Limb (tissue), 2 donors: Measurements from ENCODE around the gene ADAMTSL1.

Experiments
- DNase-seq, 2 donors: peaks; one replicate each; pipeline ENCODE4 v3.0.0-alpha.2; 2016; ENCODE audit errors: extremely low spot score in 2 of 2

ADAMTSL1 gene

DNA sequence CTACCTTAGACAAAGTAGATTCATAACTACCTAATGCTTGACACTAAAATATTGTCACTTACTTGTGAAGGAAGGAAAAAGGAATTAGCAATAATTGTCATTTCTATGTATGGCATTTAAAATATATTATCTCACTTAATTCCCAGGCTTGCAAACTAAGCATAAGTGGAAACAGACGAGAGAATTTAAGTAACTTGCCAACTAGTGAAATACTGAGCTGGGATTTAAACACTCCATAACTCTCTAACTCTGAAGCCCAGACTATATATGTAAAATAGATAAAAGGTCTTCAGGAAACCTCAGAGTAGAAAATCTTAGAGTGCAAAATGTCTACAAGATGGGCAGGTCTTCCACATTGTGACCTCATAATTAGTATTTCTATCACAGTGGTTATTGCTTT is 301.3 kb downstream of the ADAMTSL1 start:
- DNase-seq: peak in 1 of 2 donors; percentile 26

DNA sequence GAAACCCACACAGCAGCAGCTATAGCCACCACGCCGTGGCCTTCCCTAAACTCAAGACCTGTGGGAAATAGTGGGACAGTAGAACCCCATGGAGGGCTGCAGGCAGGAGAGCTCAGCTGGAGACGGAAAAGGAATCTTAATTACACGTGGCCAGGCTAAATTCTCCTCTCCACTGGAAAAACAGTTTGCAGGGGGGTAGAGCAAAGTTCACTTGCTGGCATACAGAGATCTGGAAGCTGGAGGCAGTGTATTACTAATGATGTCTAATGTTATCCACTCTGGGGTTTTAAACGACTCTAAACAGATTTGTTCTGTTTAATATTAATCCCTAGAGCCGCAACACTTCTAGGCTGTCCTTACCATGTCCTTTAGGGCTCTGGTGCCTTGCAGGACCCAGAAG is 302.0 kb downstream of the ADAMTSL1 start:
- DNase-seq: no peak

DNA sequence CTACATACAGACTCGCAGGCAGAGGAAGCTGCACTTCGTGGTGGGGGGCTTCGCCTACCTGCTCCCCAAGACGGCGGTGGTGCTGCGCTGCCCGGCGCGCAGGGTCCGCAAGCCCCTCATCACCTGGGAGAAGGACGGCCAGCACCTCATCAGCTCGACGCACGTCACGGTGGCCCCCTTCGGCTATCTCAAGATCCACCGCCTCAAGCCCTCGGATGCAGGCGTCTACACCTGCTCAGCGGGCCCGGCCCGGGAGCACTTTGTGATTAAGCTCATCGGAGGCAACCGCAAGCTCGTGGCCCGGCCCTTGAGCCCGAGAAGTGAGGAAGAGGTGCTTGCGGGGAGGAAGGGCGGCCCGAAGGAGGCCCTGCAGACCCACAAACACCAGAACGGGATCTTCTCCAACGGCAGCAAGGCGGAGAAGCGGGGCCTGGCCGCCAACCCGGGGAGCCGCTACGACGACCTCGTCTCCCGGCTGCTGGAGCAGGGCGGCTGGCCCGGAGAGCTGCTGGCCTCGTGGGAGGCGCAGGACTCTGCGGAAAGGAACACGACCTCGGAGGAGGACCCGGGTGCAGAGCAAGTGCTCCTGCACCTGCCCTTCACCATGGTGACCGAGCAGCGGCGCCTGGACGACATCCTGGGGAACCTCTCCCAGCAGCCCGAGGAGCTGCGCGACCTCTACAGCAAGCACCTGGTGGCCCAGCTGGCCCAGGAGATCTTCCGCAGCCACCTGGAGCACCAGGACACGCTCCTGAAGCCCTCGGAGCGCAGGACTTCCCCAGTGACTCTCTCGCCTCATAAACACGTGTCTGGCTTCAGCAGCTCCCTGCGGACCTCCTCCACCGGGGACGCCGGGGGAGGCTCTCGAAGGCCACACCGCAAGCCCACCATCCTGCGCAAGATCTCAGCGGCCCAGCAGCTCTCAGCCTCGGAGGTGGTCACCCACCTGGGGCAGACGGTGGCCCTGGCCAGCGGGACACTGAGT is 303.2 kb downstream of the ADAMTSL1 start:
- DNase-seq: no peak

DNA sequence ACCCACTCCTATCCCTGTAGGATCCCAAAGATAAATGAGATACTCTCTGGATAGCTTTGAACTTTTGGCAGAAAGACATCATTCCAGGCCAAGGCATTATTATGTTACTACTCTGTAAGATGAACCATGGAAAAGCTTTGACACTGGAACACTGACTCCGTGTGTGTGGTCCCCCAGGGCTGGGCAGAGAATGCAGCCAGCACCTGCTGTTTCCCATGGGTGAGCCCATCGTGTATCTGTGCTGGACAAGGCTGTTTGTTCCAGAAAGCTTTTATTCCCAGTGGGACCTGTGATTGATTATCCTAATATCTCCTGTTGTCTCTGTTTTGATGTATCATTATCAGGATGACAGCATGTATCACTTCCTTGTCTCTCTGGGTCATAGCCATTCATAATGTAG is 304.2 kb downstream of the ADAMTSL1 start:
- DNase-seq: no peak

DNA sequence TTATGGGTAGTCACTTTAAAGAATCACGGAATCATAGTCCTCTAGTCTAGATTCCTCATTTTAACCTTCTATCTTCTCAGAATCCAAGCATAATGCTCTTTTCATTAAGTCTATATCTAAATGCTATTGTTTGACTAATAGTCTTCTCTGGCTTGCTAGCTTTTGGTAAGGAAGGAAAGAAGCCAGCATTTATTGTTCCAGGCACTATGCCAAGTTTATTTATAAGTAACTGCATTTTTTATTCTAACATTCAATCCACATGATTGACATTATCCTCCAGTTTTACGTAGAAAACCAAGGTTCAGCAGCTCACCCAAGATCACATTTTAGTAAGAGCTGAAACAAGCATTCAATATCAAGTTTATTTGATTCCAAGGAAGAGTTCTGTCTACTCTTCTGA is 304.9 kb downstream of the ADAMTSL1 start:
- DNase-seq: no peak

DNA sequence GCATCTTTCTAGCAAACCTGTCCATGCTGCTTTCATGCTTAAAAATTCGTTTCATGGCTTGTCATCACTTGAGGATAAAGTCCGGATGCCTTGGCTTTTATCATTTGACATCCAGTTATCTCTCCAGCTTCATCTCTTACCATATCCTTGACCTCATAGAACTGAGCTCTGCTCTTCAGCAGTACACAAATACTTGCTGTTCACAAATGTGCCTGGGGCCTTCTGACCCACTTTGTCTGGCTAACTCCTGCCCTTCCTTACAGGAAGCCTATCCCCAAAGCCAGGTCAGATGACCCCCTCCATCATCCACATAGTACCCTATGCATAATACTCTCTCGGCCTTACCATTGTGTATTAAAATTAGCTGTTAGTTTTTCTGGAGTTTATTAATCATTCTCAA is 310.0 kb downstream of the ADAMTSL1 start:
- no peak for DNase-seq

DNA sequence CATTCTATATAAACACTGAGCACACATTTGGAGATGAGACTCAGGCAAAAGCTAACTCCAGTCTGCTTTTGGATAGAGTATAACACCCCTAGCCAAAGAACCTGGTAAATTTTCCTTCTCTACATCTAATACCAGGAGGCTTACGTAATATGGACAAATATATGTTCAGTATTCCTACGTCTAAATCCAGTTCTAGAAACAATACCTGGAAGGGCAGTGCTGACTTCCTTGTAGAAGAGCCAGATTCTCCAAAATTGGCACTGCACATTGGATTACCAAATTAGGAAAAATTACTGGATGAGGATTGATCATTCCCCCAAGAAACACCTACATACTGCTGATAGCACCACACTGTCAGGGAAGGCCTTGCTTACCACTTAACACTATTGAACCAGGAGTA is 311.7 kb downstream of the ADAMTSL1 start:
- DNase-seq: no peak

DNA sequence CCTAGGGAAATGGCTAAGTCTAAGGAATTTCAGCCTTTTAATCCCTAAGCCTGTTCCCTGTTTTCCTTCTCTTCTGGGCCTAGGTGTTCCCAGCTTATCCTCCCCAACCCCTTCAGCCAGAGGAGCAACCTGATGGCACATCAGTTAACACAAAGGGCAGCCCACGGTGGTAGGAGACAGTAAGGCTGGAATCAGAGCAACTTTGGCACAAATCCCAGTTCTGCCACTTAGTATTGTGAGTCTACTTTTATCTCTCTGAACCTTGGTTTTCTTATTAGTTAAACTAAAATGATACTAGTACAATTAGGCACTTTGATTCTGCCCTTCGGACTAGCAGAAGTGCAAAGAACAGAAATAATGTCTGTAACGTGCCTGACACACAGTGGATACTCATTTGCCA is 312.2 kb downstream of the ADAMTSL1 start:
- no peak for DNase-seq

DNA sequence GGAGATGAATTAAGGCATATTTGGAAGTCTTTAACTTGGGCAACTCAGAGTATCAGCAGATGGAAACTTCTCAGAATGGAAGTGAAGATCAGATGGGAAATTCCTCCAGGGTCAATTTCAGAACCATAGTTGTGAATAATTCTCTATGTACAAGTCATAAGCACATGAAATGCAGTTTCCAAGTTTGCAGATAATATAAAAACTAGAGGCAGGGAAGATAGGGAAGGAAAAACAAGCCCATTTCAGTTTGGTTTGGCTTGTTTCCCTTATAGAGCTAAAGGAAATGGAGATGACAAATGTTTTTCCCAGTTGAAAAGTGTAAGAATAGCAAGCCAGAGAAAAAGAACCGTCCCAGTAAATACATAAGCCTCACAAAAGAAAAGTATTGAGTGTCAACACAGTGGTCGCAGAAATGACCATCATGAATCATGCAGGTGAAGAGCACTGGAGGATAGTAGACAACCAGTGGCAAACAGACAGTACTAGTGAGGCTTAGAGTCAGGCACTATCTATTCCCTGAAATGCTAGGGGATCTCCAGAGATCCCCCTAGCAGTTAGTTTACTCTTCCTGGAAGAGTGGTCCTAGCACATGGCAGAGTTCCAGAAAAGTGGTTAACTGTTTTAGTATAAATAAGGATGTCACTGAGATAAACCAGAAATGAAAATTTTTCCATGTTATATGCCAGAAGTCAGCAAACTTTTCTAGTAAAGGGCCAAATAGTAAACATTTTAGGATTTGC is 313.1 kb downstream of the ADAMTSL1 start:
- peak in 1 of 2 donors; percentile 70 for DNase-seq

DNA sequence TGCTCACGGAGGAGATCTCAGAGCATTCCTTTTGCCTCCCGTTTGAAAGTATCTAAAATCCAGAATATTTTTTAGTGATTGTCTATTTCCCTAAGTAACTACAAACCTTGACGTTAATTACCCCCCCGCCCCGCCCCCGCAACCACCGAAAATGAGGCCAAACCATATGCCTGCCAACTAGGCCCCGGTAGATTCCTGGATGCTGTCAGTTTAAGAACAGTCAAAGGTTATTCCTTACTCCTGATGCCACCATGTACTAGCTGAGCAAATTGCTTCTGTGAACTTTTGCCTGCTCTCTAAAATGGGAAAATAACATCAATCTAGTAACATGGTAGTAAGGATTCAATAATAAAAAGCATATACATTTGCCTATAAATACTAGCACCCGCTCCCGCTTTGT is 314.3 kb downstream of the ADAMTSL1 start:
- no peak for DNase-seq

DNA sequence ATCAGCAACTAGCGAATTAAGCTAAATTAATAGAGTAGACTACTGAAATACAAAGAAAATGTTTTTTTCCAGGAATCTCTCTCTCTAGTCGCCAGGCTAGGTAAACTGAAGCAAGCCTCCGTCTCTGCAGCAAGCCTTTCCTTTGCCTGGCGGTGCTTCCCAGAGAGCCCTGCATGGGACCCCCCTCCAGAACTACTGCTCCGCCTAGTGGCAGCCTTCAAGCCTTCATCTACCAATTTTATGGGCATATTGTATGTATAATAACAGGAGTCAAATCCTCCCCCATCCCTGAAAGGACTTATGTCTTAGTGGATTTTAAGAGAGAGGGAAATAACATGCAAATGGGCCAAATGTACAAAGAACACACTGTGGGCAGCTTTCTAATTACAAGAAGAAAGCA is 317.1 kb downstream of the ADAMTSL1 start:
- DNase-seq: peak in 1 of 2 donors; percentile 49

DNA sequence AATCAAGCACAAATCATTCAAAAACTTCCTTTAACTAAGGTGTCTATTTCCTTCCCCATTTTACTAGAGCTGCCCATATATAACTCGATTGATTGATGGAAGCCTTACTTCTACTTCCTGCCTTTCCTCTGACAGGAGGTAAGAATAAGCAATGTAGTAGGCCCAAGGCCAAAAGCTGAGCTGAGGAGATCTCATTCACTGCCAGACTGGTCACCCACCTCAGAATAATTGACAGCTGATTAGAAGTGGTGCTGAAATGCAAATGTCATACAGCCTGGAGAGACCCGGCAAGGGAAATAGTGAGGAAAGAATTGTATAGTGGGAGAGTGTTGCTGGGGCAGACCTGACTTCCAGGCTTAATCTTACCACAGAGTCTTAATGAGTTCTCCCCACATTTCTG is 319.2 kb downstream of the ADAMTSL1 start:
- no peak for DNase-seq

DNA sequence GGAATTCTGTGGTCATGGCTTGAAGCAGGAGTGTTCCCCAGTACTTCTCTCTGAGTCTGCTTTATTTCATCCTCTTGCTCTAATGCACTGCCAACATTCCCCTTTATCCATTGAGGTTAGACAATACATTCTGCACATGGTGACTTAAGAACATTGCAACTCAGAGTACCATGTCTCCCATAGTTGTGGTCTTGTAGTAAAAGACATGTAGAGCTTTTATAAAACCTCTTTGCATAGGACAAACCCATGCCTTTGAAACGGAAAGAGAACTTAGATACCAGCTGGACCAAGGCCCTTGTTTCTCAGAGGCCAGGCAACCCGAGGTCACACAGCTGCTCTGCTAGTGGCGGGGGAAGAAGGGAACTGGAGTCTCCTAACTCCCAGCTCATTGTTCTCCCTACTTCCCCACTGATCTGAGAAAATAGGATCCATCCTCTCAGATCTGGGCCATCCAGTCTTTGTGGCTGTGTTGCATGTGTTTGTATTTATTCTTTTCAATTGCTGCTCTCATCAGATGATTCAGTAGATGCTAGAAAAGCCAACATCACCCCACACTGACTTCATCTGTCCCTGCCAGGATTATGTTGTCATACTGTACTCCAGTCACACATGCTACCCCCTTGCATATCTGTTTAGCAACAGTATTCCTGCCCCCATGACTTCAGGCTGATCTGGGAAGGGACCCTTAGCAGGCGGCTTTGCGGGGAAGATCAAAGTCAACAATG is 322.2 kb downstream of the ADAMTSL1 start:
- DNase-seq: no peak

DNA sequence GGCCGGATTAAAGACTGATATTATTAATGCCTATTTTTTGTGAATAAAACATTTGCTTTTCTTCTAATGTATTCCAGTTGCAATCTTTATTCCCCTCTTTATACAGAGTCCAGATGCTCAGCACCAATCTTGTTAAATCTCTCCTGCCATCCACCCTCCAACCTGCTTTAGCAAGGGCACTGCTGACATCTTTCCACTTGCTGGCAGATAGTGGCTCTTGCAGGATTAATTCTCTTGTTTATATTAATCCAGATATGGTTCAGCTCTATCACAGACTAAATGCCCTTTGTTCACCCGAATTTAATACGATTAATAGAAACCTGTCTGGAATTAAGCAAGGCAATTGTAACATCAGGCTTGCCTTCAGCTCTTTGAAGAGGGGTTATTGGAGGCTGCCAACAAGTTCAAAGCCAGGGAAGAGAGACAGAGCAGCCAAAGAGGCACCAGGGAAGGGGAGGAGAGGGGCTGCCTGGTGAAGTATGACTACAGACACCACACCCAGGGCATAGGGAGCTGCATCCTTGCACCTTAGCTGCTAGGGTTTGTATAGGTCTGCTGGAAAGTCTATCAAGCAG is 322.8 kb downstream of the ADAMTSL1 start:
- DNase-seq: no peak

DNA sequence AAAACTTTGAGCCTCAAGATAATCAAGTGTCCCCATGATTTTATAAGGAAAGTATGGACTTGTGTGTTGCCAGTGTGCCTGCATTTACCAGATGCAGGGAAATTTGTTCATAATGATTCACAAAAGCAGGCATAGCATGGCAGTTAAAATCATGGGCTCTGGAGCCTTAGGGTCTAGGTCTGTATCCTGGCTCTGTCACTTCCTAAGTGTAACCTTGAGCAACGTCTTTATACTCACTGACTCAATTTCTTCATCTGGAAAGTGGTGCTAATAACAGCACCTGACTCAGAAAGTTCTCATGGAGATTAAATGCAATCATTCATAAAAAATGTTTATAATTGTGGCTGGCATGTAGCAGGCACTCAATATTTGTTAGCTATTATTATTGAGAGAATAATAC is 324.2 kb downstream of the ADAMTSL1 start:
- DNase-seq: no peak

DNA sequence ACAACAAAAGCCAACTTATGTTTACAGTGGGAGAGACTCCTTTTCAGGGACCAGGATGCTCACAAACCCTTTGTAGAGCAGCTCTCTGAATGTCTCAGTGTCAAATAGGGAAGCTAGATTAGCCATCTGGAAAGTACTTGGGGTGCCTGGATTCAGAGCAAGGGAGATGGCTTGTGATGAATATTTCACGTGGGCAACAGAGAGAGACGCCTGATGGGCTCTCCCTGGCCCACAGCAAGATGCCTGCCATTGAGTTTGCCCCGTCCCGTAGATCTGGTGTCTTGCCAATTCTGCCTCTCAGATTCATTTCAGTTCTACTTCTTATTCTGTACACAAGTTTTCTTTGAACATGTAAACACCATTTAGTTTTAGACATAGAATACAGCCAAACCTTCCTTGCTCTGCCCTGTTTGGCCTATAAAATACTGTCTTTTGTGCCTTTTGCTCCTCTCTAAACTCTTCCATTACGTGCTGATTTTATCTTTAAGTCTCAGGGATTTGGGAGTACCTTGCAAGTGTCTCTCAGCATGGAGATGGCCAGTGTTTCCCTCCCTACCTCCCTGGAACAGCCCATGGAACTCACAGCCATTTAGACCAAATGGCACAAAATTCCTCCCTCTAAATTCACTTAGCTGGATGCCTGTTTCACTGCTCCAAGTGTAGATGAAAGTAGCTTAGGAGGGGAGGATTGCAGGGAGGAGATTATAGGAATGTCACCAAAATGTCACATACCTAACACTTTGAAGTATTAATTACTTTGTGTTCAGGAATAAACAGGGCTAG is 324.7 kb downstream of the ADAMTSL1 start:
- no peak for DNase-seq

DNA sequence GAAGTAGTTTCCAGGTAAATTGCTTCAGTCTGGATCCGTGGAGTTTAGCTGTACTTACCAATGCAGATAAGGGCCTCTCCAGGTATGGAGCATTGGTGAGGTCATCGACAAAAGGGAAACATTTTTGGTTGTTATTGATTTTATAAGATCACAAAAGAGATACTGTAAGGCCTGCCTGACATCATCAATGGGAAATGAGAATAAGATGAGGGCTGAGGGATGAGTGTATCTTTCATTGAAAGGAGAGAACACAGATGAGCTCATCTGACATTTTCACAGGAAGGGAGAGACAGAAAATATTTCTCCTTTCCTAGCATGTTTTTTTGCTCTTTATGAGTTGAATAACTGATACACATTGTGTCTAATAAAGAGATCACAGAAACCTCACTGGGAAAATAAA is 325.5 kb downstream of the ADAMTSL1 start:
- DNase-seq: no peak

DNA sequence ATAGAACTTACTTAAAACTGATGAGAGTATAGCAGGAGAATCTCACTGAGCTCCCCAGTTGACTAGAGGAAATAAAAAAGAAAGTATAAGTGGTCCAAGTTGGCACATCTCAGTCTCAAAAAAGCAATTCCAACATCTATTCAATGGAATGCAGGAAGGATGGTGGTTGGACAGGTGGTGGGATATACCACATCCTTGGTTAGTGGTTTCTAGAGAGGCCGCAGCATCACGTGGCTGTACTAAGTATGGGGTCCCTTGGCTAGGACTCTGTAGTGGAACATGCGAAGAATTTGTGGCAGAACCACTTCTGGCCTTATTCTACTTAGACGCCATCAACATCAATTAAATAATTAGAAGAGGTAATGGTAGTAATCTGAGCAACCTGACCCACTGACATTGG is 326.6 kb downstream of the ADAMTSL1 start:
- DNase-seq: no peak

DNA sequence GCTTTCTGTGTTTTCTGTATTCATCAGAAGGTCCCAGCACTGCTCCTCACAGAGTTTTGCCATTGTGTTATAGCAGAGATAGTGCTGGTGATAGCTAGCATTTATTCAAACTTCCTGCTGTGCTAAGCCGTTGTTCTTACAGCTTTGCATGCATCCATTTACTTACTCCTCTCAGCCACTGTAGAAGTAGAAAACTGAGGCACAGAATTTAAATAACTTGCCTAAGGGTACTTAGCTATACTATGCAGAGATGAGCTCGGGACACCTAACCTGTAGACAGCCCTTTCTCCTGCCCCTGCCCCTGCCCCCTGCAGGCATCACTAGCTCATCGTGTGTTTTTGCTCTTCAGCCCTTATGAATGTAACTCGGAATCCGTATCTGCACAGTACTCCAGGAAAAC is 331.4 kb downstream of the ADAMTSL1 start:
- DNase-seq: no peak

DNA sequence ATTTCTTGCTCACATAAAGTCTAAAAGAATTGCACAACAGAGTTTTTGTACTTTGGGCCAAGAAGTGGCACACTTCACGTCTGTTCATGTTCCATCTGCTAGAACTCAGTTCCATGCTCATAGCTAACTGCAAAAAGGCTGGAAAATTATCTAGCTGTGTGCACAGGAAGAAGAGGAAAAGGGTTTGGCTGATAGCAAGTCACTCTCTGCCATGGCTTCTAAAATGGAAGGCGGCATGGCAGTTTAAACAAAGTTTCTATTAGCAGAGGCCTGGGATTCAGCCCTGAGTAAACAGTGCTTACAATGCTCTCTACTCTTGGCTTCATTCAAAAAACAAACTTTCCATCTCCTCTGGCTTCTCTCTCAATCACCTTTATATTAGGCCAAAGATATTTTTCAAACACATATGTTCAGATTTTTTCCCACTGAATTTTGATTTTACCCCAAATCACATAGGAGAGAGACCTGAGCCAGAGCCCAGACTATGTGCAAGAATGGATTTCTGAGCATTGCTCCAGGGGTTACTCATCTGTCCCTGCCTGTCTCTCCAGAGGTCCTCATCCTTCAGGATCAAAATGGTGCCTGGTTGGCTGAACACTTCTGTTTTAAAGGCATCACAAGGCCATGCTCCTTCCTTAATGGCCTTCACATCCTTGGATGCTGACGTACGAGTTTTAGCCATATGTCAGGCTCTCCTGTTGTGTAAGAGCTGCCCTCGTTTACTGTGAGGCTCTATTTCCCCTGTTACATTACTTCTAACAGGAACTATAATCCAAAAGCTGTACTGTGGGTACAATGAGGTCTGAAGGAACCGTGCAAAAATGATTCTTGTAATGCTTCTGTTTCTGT is 332.5 kb downstream of the ADAMTSL1 start:
- DNase-seq: no peak
